ENCODE results near the gene FOXI3.

The FOXI3 gene

GRCh38 chr2:88400037-88400767 lies 52.3 kb downstream of the FOXI3 start:
- no peak for DNase-seq (ENCODE audit: low read depth, low spot score)
- in situ Hi-C loops (cut with HindIII; ENCODE audit: low sequenced_read_pairs), result no loop called here
- no peak overlapping the region for H3K4me3 ChIP-seq (ENCODE audit: low read depth, low read length)
- TF ChIP-seq CTCF (IDR thresholded peaks at IDR 0.05; ENCODE audit: low read depth, low read length), result no peak

GRCh38 chr2:88398180-88398579 lies 54.3 kb downstream of the FOXI3 start:
- no peak for TF ChIP-seq CTCF (IDR thresholded peaks at IDR 0.05; ENCODE audit: low read depth, low read length)
- in situ Hi-C loops (cut with HindIII; ENCODE audit: low sequenced_read_pairs), result no loop called here
- no peak overlapping the region for H3K4me3 ChIP-seq (ENCODE audit: low read depth, low read length)
- DNase-seq (ENCODE audit: low read depth, low spot score), result no peak

All from astrocyte of the spinal cord (primary cell).